GM04504 (cell line): Measurements from ENCODE around the gene GOLGA2.

Experiments used
- DNase-seq: peaks from one replicate; pipeline ENCODE4 v3.0.0-alpha.2; 2012; ENCODE audit warnings: low read depth

The GOLGA2 gene

DNA sequence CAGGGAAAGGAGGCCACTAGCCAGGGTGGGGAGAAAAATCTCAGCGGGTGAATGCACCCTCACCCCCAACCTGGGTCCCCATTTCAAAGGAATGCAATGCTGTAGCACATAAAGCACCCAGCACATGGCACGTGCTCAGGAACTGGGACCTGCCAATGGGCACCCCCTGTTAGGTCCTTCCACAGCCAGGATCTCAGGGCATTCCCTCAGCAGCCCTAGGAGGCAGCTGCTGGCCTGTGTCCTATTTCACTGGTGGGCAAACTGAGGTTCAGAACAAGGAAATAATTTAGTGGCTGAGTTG, 63.9 kb downstream of the GOLGA2 start:
- no peak for DNase-seq

DNA sequence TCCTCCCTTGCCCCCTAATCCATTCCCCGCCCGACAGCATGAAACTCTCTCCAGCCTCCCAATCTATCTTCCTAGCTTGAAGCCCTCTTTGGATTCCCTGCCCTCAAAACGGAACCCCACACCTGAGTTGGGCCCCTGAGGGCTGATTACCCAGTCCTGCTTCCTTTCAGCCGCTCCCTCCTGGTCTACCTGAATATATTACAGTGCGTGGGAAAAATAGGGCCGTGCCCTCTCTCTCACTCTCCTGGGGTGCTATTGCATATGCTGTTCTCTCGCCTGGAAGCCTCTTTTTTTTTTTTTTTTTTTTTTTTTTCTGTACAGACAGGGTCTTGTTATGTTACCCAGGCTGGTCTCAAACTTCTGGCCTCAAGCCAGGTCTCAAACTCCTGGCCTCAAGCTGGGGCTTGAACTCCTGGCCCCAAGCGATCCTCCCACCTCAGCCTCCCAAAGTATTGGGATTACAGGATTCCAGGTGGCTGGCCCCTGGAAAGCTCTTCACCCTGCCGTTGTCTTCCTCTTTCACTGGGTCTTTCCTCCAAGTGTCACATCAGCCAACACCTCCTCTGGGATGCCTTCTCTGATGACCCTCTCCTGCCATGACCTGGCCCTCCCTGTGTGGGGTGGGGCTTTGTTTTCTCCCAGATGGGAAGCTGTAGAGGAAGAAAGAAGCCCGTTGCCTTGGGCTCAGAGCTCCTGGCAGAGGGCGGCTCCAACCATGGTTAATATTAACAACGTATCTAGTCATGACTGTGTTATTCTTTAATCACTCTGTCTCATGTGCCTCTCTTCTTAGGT, 64.4 kb downstream of the GOLGA2 start:
- DNase-seq, result no peak

DNA sequence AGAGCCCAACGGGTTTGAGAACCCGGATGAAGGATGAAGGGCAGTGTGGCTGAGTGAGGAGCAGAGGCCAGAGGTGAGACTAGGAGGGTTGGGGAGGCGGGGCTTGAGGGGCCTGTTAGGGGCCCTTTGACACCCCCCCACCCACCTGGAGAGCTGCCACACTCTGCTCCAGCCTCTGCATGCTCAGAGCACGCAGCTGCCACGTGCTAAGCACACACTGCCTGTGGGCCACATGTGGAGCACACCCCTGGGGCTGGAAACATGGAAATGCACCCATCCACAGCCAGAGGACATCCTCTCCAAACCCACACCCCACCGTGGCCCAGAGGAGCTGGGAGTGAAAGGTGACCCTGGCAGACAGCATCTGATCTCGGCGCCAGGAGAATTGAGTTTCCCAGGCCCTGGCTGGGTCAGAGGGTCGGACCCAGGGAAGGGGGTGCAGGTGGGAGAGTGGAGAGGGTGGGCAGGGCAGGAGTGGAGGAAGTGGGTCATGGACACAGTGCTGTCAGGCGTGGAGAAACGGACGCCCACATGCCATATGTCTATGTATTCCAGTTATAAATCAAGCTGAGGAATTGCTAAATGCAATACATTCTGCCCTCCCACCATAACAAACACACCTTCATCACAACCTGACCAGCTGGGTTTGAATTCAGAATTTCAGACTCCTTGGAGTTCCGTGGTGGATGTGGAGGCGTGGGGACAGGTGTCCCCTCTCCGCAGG, 66.7 kb downstream of the GOLGA2 start:
- DNase-seq, result no peak

DNA sequence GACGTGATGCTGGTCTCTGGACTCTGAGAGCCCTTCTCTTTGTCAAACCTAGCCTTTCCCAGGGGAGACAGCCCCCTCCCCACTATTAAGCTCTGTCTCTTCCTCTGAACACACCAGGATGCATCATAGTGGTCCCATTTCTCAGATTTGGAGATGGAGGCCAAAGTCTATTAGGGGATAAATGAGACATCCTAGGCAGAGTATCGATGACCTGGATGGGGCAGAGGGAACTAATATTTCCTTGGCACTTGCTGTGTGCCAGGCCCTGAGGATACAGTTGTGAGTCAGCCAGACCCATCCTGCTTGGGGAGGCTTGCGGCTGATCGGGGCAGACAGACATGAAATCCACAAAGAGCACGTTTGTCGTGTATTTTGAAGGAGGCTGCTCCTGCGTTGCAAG, 67.4 kb downstream of the GOLGA2 start:
- DNase-seq, result no peak

DNA sequence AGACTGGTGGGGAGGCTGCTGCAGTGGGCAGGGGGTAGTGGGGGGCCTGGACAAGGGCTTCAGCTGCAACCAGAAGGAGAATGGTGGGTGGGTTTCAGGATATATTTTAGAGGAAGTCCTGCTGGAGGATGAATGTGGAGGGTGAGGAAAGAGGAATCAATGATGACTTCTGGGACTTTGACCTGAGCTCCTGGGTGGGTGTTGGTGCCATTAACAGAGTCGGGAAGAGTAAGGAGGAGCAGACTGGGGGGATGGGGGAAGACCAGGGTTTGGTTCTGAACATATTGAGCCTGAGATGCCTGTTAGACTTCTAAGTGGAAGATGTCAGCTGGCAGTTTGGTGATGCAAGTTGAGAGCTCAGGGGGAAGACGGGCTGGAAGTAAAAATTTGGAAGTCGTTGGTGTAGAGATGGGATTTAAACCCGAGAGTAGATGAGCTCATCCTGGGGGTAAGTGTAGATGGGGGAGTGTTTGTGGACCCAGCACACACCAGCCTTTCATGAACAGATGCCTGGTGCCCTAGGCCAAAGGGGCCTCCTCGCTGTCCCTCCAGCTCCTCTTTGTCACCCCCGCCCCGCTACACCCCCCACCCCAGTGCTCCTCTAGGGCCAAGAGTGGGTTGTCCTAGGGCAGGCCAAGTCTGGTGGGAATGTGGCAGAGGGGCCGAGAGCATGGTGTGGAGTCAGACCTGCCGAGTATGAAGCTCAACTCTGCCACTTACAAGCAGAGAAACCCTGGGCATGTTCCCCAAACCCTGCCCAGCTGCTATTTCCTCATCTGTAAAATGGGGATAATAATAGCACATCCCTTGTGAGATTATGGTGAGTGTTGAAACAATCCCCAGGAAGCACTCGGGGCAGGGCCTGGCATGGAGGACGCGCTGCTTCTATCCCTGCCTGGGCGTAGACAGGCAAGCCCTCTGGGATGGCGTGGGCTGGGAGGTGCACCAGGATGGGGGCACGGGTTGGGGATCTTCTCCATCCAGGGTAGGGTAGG, 68.6 kb downstream of the GOLGA2 start:
- DNase-seq, result no peak

DNA sequence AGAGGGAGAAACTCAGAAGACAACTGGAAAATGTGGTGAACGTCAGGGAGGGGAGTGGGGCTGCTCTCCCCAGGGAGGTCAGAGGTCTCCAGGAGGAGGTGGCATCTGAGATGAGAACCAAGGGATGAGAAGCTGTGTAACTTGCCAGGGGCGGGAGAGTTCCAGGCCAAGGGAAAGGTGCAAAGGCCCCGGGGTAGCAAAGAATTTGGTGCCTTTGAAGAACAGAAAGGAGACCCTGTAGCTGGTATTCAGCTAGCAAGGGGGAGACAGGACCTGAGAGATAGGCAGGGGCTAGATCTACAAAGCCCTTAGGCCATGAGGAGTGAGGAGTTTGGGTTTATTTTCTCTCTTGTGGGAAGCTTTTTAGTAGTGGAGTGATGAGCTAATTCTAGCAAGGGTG, 69.3 kb downstream of the GOLGA2 start:
- DNase-seq, result no peak
